ENCODE results near the gene PRMT2.
"Not testable (repeated sequence)": the region's sequence is repeated elsewhere in the genome, so short reads cannot be mapped to it uniquely, and the experiment has no call there.

The PRMT2 gene

DNA sequence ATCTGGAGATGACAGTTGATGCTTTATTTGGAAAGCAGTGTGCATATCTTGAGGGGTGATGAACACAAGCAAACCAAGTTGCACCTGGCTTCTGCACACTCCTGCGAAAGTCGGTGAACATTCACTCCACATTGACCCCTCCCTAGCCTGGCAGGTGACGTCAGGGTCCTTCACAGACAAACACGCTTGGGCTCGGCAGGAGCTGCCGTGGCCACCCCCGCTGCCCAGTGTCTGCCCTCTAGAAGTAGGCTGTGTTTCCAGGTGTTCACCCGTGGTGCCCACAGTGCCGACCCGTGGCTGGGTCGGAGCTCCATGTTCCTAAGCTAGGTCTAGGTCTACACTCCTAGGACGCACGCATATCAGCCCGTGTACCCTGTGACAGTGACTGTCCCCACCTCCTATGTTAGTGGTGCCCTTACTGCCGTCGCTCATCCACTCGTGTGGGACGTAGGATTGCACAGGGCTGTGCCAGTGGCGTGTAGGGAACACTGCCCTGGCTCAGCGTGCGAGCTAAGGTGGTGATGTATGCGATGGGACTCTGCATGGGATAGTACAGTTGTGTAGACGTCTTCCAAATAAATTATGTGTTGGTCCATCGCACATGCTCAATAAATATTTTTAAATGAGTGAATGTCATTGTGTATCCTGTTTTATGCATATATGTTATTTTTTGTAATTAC lies 29.0 kb downstream of the PRMT2 start:
- no peak for DNase-seq (ENCODE audit: low read depth, low spot score)
- no peak overlapping the region for H3K4me3 ChIP-seq (ENCODE audit: low read length)

- DNase-seq (ENCODE audit: low read depth, low spot score), result no peak
- H3K4me3 ChIP-seq (ENCODE audit: low read length), result no peak overlapping the region
These were observed 30.1 kb downstream of the PRMT2 start for GRCh38 chr21:46665566-46665965.

DNA sequence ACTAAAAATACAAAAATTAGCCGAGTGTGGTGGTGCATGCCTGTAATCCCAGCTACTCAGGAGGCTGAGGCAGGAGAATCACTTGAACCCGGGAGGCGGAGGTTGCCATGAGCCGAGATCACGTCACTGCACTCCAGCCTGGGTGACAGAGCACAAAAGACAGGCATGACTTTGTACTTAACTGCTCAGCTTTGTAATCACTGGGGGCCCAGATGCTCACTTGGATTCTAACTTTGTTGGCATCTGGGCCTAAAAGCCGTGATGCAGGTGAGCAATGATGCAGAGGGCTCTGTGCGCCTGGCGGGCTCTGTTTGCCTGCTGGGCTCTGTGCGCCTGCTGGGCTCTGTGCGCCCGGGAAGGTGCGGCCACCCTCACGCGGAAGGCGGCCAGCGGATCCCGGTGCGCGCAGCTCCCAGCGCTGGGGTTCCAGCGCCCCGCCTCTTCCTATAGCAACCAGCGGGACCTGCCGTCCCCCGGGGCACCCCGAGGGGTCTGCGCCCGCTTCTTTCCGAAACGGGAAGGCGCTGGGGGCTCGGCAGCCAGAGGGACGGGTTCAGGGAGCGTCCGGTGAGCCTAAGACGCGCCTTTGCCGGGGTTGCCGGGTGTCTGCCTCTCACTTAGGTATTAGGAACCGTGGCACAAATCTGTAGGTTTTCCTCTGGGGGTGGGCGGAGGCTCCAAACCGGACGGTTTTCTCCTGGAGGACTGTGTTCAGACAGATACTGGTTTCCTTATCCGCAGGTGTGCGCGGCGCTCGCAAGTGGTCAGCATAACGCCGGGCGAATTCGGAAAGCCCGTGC lies 31.7 kb downstream of the PRMT2 start:
- DNase-seq (ENCODE audit: low read depth, low spot score), result no peak
- H3K4me3 ChIP-seq (ENCODE audit: low read length), result peak overlapping the region; percentile 28

DNA sequence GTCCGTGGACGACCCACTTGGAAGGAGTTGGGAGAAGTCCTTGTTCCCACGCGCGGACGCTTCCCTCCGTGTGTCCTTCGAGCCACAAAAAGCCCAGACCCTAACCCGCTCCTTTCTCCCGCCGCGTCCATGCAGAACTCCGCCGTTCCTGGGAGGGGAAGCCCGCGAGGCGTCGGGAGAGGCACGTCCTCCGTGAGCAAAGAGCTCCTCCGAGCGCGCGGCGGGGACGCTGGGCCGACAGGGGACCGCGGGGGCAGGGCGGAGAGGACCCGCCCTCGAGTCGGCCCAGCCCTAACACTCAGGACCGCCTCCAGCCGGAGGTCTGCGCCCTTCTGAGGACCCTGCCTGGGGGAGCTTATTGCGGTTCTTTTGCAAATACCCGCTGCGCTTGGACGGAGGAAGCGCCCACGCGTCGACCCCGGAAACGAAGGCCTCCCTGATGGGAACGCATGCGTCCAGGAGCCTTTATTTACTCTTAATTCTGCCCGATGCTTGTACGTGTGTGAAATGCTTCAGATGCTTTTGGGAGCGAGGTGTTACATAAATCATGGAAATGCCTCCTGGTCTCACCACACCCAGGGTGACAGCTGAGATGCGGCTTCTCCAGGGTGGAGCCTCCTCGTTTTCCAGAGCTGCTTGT lies 32.4 kb downstream of the PRMT2 start:
- no peak overlapping the region; the same call in 1 of the 2 replicates for H3K4me3 ChIP-seq (ENCODE audit: low read length)
- DNase-seq (ENCODE audit: low read depth, low spot score), result no peak

GRCh38 chr21:46668381-46668780 lies 32.9 kb downstream of the PRMT2 start:
- no peak for DNase-seq (ENCODE audit: low read depth, low spot score)
- no peak overlapping the region for H3K4me3 ChIP-seq (ENCODE audit: low read length)

- not testable (repeated sequence) for H3K4me3 ChIP-seq (ENCODE audit: low read length); DNase-seq (ENCODE audit: low read depth, low spot score)
These were observed 33.4 kb downstream of the PRMT2 start for GRCh38 chr21:46668904-46669303.

DNA sequence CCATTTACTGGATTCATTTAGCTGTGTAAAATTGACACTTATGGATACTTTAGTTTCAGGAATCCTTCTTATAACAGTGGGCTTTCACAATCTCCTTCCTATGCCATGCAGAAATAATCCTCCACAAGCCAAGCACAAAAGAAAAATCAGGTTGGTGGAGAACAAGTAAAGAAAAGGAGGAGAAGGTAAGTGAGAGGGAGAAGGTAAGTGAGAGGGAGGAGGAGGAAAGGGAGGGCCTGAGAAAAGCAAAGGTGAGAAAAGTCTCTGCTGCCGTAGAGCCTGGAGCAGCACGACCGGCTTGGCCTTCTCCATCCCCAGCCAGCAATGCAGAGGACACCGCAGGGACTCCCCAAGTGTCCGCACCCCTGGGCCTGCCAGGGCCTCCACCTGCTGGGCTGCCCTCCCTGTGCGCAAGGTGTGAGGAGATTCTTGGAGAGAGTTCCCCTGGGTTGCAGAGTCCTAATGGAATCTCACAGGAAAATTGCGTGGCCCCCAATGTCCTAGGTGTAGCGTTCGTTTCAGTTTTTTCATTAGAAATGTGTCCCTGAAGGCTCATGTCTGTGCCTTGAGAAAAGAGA lies 39.0 kb downstream of the PRMT2 start:
- H3K4me3 ChIP-seq (ENCODE audit: low read length), result no peak overlapping the region
- DNase-seq (ENCODE audit: low read depth, low spot score), result no peak

DNA sequence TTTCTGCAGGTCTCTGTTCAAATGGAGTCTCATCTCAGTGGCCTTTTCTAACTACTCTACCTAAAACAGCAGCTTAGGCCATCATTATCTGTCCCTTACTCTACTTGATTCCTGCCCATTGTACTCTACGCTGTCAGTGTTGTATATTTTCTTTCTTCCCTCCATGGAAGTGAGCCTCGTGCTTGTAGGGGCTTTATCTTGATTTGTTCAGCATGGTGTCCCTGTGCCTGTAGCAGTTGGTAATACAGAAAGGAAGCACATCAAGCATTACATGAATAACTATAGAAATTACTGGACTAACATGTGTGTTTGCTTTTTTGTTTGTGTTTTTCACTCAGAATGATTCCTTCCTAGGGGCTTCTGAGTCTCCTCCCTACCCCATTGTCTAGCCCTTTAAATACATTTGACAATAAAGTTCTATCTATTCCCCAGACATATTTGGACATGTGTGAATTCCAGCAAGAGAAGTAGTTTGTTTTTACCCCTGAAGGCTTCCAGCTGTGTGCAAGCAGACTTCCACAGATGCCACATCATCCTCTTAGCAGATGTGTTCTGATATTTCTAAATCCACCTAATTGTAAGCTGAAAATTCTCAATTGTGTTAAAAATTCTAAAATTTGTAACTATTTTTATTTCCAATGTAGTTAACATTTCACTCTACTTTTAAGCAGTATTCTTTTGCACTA lies 40.3 kb downstream of the PRMT2 start:
- no peak overlapping the region for H3K4me3 ChIP-seq (ENCODE audit: low read length)
- DNase-seq (ENCODE audit: low read depth, low spot score), result no peak

GRCh38 chr21:46676542-46676941 lies 41.1 kb downstream of the PRMT2 start:
- not testable (repeated sequence) for H3K4me3 ChIP-seq (ENCODE audit: low read length); DNase-seq (ENCODE audit: low read depth, low spot score)

GRCh38 chr21:46681593-46681992 lies 46.1 kb downstream of the PRMT2 start:
- DNase-seq (ENCODE audit: low read depth, low spot score); H3K4me3 ChIP-seq (ENCODE audit: low read length): not testable (repeated sequence)

- H3K4me3 ChIP-seq (ENCODE audit: low read length), result not testable (repeated sequence)
These were observed 63.2 kb downstream of the PRMT2 start for GRCh38 chr21:46698652-46699051.

GRCh38 chr21:46699104-46699503 lies 63.6 kb downstream of the PRMT2 start:
- H3K4me3 ChIP-seq (ENCODE audit: low read length); DNase-seq (ENCODE audit: low read depth, low spot score): not testable (repeated sequence)

More at GRCh38 chr21:46698652-46699051, 63.2 kb downstream of the PRMT2 start:
- DNase-seq (ENCODE audit: low read depth, low spot score), result not testable (repeated sequence)

Measured in Jurkat, Clone E6-1 (cell line).